Kidney (tissue), 14 donors: Measurements from ENCODE around the gene SPEM2. TPM values are rescaled to one million over a fixed set of nuclear protein-coding genes. Genes with fewer than 3 reads are reported as not detected.

Experiments used
- DNase-seq, 5 donors: peaks; one replicate each; pipeline ENCODE4 v3.0.0-alpha.2; 2013 to 2020
- FAIRE-seq: peaks from 2 replicates; lab custom pipeline; 2012; peaks lifted over from hg19 to GRCh38; lab: Jason Lieb, UNC
- H3K27ac ChIP-seq, 2 donors: one replicate each; pipeline ENCODE4 v1.7.0; 2013; ENCODE audit warnings: low read depth in 2 of 2, low read length in 2 of 2, inconsistent platforms in 1 of 2
- H3K27me3 ChIP-seq: one replicate; pipeline ENCODE4 v1.7.1; 2013; ENCODE audit warnings: low read length, inconsistent platforms; ENCODE audit not compliant: control insufficient read depth, insufficient read depth
- H3K36me3 ChIP-seq, 3 donors: one replicate each; pipeline versions ENCODE4 v1.7.0 to v1.7.1; 2013; ENCODE audit warnings: low read length in 3 of 3, control low read depth in 1 of 3, inconsistent platforms in 1 of 3; ENCODE audit not compliant: insufficient read depth in 3 of 3, control insufficient read depth in 2 of 3
- H3K4me1 ChIP-seq, 3 donors: one replicate each; pipeline versions ENCODE4 v1.7.0 to v1.7.1; 2013; ENCODE audit warnings: low read length in 3 of 3, inconsistent platforms in 1 of 3, low read depth in 1 of 3; ENCODE audit not compliant: control insufficient read depth in 2 of 3, insufficient read depth in 2 of 3
- H3K4me3 ChIP-seq, 3 donors: one replicate each; pipeline versions ENCODE4 v1.7.0 to v1.8.1; 2013; ENCODE audit warnings: low read length in 3 of 3, control low read depth in 1 of 3, inconsistent platforms in 1 of 3
- H3K9ac ChIP-seq, 3 donors: one replicate each; pipeline versions ENCODE4 v1.7.0 to v1.7.1; 2013; ENCODE audit warnings: low read length in 3 of 3, control low read depth in 1 of 3, inconsistent platforms in 1 of 3
- H3K9me3 ChIP-seq, 3 donors: one replicate each; pipeline versions ENCODE4 v1.7.0 to v1.7.1; 2013; ENCODE audit warnings: low read length in 3 of 3, control low read depth in 1 of 3, inconsistent platforms in 1 of 3; ENCODE audit not compliant: control insufficient read depth in 2 of 3, insufficient read depth in 1 of 3
- CTCF ChIP-seq: IDR thresholded peaks from 3 replicates; pipeline ENCODE4 v1.5.1; 2012; ENCODE audit warnings: mild to moderate bottlenecking, moderate library complexity, borderline replicate concordance; ENCODE audit not compliant: insufficient read depth; ENCODE audit errors: extremely low read depth
- intact Hi-C: fragments of 100-400 bp; cut with DNase I; formaldehyde crosslinking; loops from one replicate; pipeline ENCODE4 v1.11.1; 2022
- polyA plus RNA-seq: library from polyadenylated mRNA; stranded (reverse); fragments of 350-450 nt; fragmentation: Illumina TruSeq; extraction: RNeasy Lipid Tissue Mini Kit (QIAGEN cat#74804); gene quantifications from one replicate; pipeline ENCODE4 v1.2.3, GENCODE V29; 2014; ENCODE audit warnings: low read depth, low replicate concordance; ENCODE audit not compliant: insufficient read depth
- total RNA-seq: library from RNA; stranded (reverse); fragmentation: NEBNext Ultra II Directional; extraction: Animal tissue kit (Norgen Biotek cat#: 25700); gene quantifications from one replicate; pipeline ENCODE4 v1.2.1, GENCODE V29; 2021
- donor health status: control.
- donor health status: control.
- donor health status: control.
- donor health status: control.
- donor health status: control.
- donor health status: DM: yes; HTN: yes; CAD: no.
- donor health status: Normal renal cell carcinoma (clear cell type).

SPEM2 gene
- total and polyA plus RNA-seq, 2 donors from 2014 or later = not detected

GRCh38 chr17:7414837-7415236 is 10.6 kb upstream of the SPEM2 start:
- Histone ChIP-seq H3K27me3 (no peaks in the 10 kb centered on the region), H3K9ac (no peak overlapping the region), H3K36me3 (no peaks in the 10 kb centered on the region), H3K4me3 (no peak overlapping the region), H3K27ac (no peak overlapping the region), H3K4me1 (no peaks in the 10 kb centered on the region), H3K9me3 (no peaks in the 10 kb centered on the region)
- FAIRE-seq = no peak
- no peak for DNase-seq
- no peak for TF ChIP-seq CTCF
- intact Hi-C loops = no loop called here

- no peaks in the 10 kb centered on the region for H3K27me3 ChIP-seq
- no peak for TF ChIP-seq CTCF
- no peaks in the 10 kb centered on the region for H3K9me3 ChIP-seq
- H3K4me1 ChIP-seq = no peaks in the 10 kb centered on the region
- no peak overlapping the region for H3K4me3 ChIP-seq
- FAIRE-seq (no peak), DNase-seq (no peak)
- intact Hi-C loops = no loop called here
- H3K27ac ChIP-seq = no peak overlapping the region
- H3K36me3 ChIP-seq = no peaks in the 10 kb centered on the region
- H3K9ac ChIP-seq = no peak overlapping the region
Observed at GRCh38 chr17:7415784-7416183, 9.6 kb upstream of the SPEM2 start.

GRCh38 chr17:7416323-7416722 is 9.1 kb upstream of the SPEM2 start:
- TF ChIP-seq CTCF = no peak
- Histone ChIP-seq H3K9me3 (no peaks in the 10 kb centered on the region), H3K4me1 (no peaks in the 10 kb centered on the region), H3K36me3 (no peaks in the 10 kb centered on the region), H3K27me3 (no peaks in the 10 kb centered on the region), H3K4me3 (no peak overlapping the region), H3K27ac (no peak overlapping the region), H3K9ac (no peak overlapping the region)
- FAIRE-seq (no peak), DNase-seq (no peak)
- intact Hi-C loops = no loop called here

GRCh38 chr17:7417056-7417655 is 8.3 kb upstream of the SPEM2 start:
- no peak overlapping the region for H3K9ac ChIP-seq
- DNase-seq = no peak
- intact Hi-C loops = no loop called here
- H3K4me1 ChIP-seq = no peaks in the 10 kb centered on the region
- H3K27me3 ChIP-seq = no peaks in the 10 kb centered on the region
- H3K4me3 ChIP-seq = no peak overlapping the region
- no peak overlapping the region for H3K27ac ChIP-seq
- no peak for FAIRE-seq
- no peaks in the 10 kb centered on the region for H3K36me3 ChIP-seq
- no peaks in the 10 kb centered on the region for H3K9me3 ChIP-seq
- TF ChIP-seq CTCF = no peak
